Measurements from ENCODE around the gene ELOVL5.

DNA sequence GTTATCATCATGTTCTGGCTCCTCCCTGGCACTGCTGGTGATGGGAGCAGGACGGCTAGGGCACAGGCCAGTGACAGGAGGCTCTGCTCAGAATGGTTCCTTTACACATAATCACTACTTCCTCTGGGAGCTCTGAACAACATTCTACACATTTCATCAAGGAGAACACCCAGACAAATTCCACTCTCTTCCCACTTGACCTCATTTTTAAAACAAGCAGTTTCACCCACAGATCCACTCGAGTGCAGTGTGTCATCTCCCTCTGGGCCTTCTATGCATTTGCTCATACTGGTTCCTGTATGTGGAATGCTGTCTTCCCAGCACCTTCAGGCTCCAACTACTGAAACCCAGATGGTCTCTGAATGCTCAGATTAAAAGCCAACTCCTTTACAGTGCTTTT, 84.8 kb downstream of the ELOVL5 start:
- TF ChIP-seq POLR2AphosphoS5 (IDR thresholded peaks at IDR 0.05) = no peak
- TF ChIP-seq, protein P1, sequence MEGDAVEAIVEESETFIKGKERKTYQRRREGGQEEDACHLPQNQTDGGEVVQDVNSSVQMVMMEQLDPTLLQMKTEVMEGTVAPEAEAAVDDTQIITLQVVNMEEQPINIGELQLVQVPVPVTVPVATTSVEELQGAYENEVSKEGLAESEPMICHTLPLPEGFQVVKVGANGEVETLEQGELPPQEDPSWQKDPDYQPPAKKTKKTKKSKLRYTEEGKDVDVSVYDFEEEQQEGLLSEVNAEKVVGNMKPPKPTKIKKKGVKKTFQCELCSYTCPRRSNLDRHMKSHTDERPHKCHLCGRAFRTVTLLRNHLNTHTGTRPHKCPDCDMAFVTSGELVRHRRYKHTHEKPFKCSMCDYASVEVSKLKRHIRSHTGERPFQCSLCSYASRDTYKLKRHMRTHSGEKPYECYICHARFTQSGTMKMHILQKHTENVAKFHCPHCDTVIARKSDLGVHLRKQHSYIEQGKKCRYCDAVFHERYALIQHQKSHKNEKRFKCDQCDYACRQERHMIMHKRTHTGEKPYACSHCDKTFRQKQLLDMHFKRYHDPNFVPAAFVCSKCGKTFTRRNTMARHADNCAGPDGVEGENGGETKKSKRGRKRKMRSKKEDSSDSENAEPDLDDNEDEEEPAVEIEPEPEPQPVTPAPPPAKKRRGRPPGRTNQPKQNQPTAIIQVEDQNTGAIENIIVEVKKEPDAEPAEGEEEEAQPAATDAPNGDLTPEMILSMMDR (IDR thresholded peaks at IDR 0.05) = no peak
